Measurements from ENCODE around the gene TMEM107. TPM values are rescaled to one million over a fixed set of nuclear protein-coding genes. Genes with fewer than 3 reads are reported as not detected.
A peak's percentile ranks its signal among the peaks of the same experiment; 100 is the strongest.

Gene TMEM107
- total RNA-seq, 1 donor from 2014 or later, result 17.1 TPM

GRCh38 chr17:8137645-8138373 lies 38.4 kb downstream of the TMEM107 start:
- no peak for DNase-seq (ENCODE audit: low spot score)

GRCh38 chr17:8133941-8134340 lies 42.2 kb downstream of the TMEM107 start:
- no peak for DNase-seq (ENCODE audit: low spot score)

GRCh38 chr17:8133399-8133798 lies 42.8 kb downstream of the TMEM107 start:
- no peak for DNase-seq (ENCODE audit: low spot score)

GRCh38 chr17:8131844-8132441 lies 44.2 kb downstream of the TMEM107 start:
- DNase-seq (ENCODE audit: low spot score), result no peak

GRCh38 chr17:8128125-8128784 lies 47.9 kb downstream of the TMEM107 start:
- no peak for DNase-seq (ENCODE audit: low spot score)

- DNase-seq (ENCODE audit: low spot score), result no peak
Measured at GRCh38 chr17:8126491-8127066, 49.6 kb downstream of the TMEM107 start.

- no peak for DNase-seq (ENCODE audit: low spot score)
Measured at GRCh38 chr17:8125947-8126490, 50.2 kb downstream of the TMEM107 start.

- DNase-seq (ENCODE audit: low spot score), result peak; percentile 92
Measured at GRCh38 chr17:8125154-8125946, 50.8 kb downstream of the TMEM107 start.

GRCh38 chr17:8124350-8125153 lies 51.6 kb downstream of the TMEM107 start:
- no peak for DNase-seq (ENCODE audit: low spot score)

- no peak for DNase-seq (ENCODE audit: low spot score)
Measured at GRCh38 chr17:8123695-8124349, 52.4 kb downstream of the TMEM107 start, which contains the start of gene HES7. Gene HES7, minus strand, starts transcription at chr17:8124106. Its CDS starts 22 bp downstream, at chr17:8124084.

GRCh38 chr17:8122924-8123694 lies 53.1 kb downstream of the TMEM107 start:
- DNase-seq (ENCODE audit: low spot score), result no peak

Other genes starting within 250 kb of the TMEM107 start
- gene KCNAB3, start 246.5 kb downstream of the TMEM107 start, total RNA-seq, result 7.9 TPM
- gene TRAPPC1, start 244.4 kb downstream of the TMEM107 start, total RNA-seq, result 166 TPM
- gene CNTROB, start 244.2 kb downstream of the TMEM107 start, total RNA-seq, result 25.6 TPM
- gene GUCY2D, start 173.8 kb downstream of the TMEM107 start, total RNA-seq, result 0.81 TPM
- 5.3 TPM for gene ALOX15B, start 137.3 kb downstream of the TMEM107 start, total RNA-seq
- gene ALOX12B, start 88.7 kb downstream of the TMEM107 start, total RNA-seq, result 0.62 TPM
- gene ALOXE3, start 57.9 kb downstream of the TMEM107 start, total RNA-seq, result 0.44 TPM
- gene HES7, start 52.3 kb downstream of the TMEM107 start, total RNA-seq, result not detected
- gene PER1, start 24.0 kb downstream of the TMEM107 start, total RNA-seq, result 152 TPM
- gene VAMP2, start 13.4 kb downstream of the TMEM107 start, total RNA-seq, result 87.9 TPM
- gene BORCS6, start 13.8 kb upstream of the TMEM107 start, total RNA-seq, result 7.1 TPM
- 1.9 TPM for gene AURKB, start 34.2 kb upstream of the TMEM107 start, total RNA-seq
- 63.1 TPM for gene CTC1, start 71.7 kb upstream of the TMEM107 start, total RNA-seq
- gene PFAS, start 72.9 kb upstream of the TMEM107 start, total RNA-seq, result 82.6 TPM
- gene RANGRF, start 112.3 kb upstream of the TMEM107 start, total RNA-seq, result 24.6 TPM
- 12.5 TPM for gene SLC25A35, start 119.0 kb upstream of the TMEM107 start, total RNA-seq
- 28.7 TPM for gene ARHGEF15, start 133.9 kb upstream of the TMEM107 start, total RNA-seq
- gene ODF4, start 163.5 kb upstream of the TMEM107 start, total RNA-seq, result not detected
- 2,627 TPM for gene RPL26, start 206.8 kb upstream of the TMEM107 start, total RNA-seq
- gene RNF222, start 221.4 kb upstream of the TMEM107 start, total RNA-seq, result not detected

Data from ureter (tissue), 1 donor.